H1 (cell line): ENCODE data around the gene ARHGAP4. TPM values are rescaled to one million over a fixed set of nuclear protein-coding genes. Genes with fewer than 3 reads are reported as not detected.

Experiments
- CBX8 ChIP-seq: fragments of 300-800, 300-1000 bp; sonication (generic); IDR thresholded peaks from 2 replicates; pipeline ENCODE4 v1.7.1; 2016; ENCODE audit warnings: low read depth, low read length, borderline replicate concordance
- polyA plus RNA-seq, 7 experiments: library from polyadenylated mRNA; depleted of rRNA in 3 of 7; stranded (reverse) in 5 of 7; unstranded in 2 of 7; fragments of >200 nt in 5 of 7; fragments of 200-250 nt in 2 of 7; gene quantifications; 1 replicate in 5 of 7; 2 replicates in 1 of 7; 4 replicates in 1 of 7; pipeline versions ENCODE4 v1.2.1 to v1.2.3, GENCODE V29; 2011 to 2013; ENCODE audit warnings: missing spikeins in 2 of 7, mixed read lengths in 2 of 7
- total RNA-seq: library from RNA; stranded (reverse); fragmentation: NEBNext Ultra II Directional; extraction: Animal tissue kit (Norgen Biotek cat#: 25700); gene quantifications from 2 replicates; pipeline ENCODE4 v1.2.1, GENCODE V29; 2021

Gene ARHGAP4
- total and polyA plus RNA-seq, 2 of the 8 experiments (the other 6 are each of a cell fraction or from before 2014, with no cell fraction given) = 23.9 to 26.0 TPM

DNA sequence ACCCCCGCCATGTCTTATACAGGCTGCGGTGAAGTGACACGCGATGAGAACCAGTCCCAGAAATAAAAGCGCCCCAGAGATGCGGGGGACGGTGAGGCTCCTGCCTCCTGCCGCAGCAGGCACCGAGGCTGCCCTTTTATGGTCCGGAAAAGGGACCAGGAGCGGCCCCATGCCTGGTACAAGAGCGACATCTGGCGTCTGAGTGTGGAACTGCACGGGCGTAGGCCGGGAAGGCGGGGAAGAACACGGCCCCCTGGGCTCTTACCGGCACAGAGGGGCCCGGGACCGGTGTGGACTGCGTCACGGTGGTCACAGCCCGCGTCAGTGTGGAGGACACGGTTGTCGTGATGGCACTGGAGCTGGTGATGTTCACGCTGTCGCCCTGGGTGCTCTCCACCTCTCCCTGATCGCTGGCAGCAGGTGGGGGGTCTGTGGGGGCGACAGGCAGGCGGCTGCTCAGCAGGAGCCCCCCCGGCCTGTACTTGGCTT lies 27.3 kb upstream of the ARHGAP4 start (continued):
- TF ChIP-seq CBX8 = no peak
